NOMO-1 treated with dmso at 0.1 percent for 144 hours (cell line): ENCODE measurements around the gene NUDT16L1.

Source experiments
- DNase-seq: peaks from one replicate; lab custom pipeline; 2025; ENCODE audit not compliant: unreplicated experiment; lab: John Stamatoyannopoulos, UW

NUDT16L1 gene

GRCh38 chr16:4663777-4664465 is 29.4 kb upstream of the NUDT16L1 start:
- DNase-seq: peak; percentile 87

- DNase-seq: peak; percentile 67
These were observed 28.6 kb upstream of the NUDT16L1 start for GRCh38 chr16:4664538-4665418.

GRCh38 chr16:4666537-4667202 is 26.7 kb upstream of the NUDT16L1 start:
- DNase-seq: no peak

- DNase-seq: no peak
These were observed 26.0 kb upstream of the NUDT16L1 start for GRCh38 chr16:4667203-4667963.

GRCh38 chr16:4668313-4668960 is 24.9 kb upstream of the NUDT16L1 start:
- DNase-seq: no peak

GRCh38 chr16:4673387-4674046 is 19.8 kb upstream of the NUDT16L1 start:
- DNase-seq: no peak

- no peak for DNase-seq
These were observed 18.3 kb upstream of the NUDT16L1 start for GRCh38 chr16:4674926-4675530.

- no peak for DNase-seq
These were observed 17.2 kb upstream of the NUDT16L1 start for GRCh38 chr16:4675864-4676786.

GRCh38 chr16:4676831-4677230 is 16.5 kb upstream of the NUDT16L1 start:
- no peak for DNase-seq

GRCh38 chr16:4677390-4677789 is 16.0 kb upstream of the NUDT16L1 start:
- no peak for DNase-seq

GRCh38 chr16:4677994-4678393 is 15.4 kb upstream of the NUDT16L1 start:
- DNase-seq: no peak

GRCh38 chr16:4678596-4678995 is 14.8 kb upstream of the NUDT16L1 start:
- no peak for DNase-seq

GRCh38 chr16:4679156-4679849 is 14.1 kb upstream of the NUDT16L1 start:
- DNase-seq: no peak

GRCh38 chr16:4679850-4680636 is 13.3 kb upstream of the NUDT16L1 start:
- DNase-seq: peak; percentile 96

GRCh38 chr16:4680673-4681470 is 12.5 kb upstream of the NUDT16L1 start:
- no peak for DNase-seq

GRCh38 chr16:4681471-4682083 is 11.8 kb upstream of the NUDT16L1 start:
- no peak for DNase-seq
